ENCODE results near the gene ACTR6.
A peak's percentile ranks its signal among the peaks of the same experiment; 100 is the strongest.

ACTR6 gene

GRCh38 chr12:100265732-100266584 lies 65.3 kb downstream of the ACTR6 start:
- DNase-seq (ENCODE audit: low read depth in 1 of 2, low spot score in 1 of 2), result no peak

DNA sequence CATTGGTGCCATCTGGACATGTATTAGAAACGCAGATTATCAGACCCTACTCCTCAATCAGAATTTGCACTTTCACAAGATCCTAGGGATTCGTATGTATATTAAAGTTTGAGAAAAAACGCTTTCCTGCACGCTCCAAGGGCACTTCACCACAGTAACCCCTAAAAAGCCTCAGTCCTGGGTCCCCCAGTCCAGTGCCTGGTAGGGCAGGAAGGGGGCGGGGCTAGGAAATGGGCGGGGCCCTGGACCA lies 65.9 kb downstream of the ACTR6 start:
- peak in 1 of 2 donors; percentile 91 for DNase-seq (ENCODE audit: low read depth in 1 of 2, low spot score in 1 of 2)

DNA sequence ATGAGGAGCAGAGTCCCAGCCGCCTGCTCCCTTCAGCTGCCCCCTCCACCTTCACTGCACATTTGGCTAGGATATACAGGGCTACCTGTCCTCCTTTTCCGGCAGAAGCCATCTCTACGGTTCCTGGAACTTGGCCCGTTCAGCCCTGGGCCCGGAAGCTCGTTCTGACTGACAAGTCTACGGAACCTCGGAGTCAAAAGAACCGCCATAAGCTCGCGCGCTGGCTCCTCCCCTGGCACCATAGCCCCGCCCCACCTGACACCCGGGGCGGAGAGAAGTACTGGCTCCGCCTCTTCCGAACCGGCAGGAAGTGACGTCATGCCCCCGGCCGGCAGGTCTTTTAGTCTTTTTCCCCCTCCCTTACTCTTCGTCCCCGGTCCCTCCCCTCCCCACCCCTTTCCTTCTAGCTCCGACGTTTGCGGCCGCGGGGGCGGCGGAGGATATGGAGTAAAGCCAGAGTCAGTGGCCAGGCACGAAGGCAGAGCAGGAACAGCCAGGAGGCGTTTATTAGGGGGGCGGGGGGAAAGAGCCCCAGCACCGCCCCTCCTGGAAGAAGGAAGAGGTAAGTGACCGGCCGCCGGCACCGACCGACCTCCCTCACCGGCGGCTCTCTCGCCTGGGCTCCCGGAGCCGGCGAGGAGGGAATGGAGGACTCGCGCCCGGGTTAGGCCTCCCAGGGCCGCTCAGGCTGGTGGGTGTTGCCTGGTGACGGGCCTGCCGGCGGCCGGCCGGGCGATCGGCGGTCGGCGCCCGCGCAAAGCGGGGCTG lies 66.4 kb downstream of the ACTR6 start, which contains the start of the genes DEPDC4 and SCYL2:
TSS of gene DEPDC4 (minus strand) at position 245 of the 768 bp plus-strand sequence. CDS start at position 242, 3 bp downstream.
TSS of gene SCYL2 (plus strand) at position 343 of the 768 bp plus-strand sequence. CDS start 15,794 bp downstream, outside the sequence.
- peak; percentile 87 to 89 for DNase-seq (ENCODE audit: low read depth in 1 of 2, low spot score in 1 of 2)

GRCh38 chr12:100267603-100268281 lies 67.1 kb downstream of the ACTR6 start:
- DNase-seq (ENCODE audit: low read depth in 1 of 2, low spot score in 1 of 2), result peak in 1 of 2 donors; percentile 3

GRCh38 chr12:100268835-100269564 lies 68.4 kb downstream of the ACTR6 start:
- no peak for DNase-seq (ENCODE audit: low read depth in 1 of 2, low spot score in 1 of 2)

DNA sequence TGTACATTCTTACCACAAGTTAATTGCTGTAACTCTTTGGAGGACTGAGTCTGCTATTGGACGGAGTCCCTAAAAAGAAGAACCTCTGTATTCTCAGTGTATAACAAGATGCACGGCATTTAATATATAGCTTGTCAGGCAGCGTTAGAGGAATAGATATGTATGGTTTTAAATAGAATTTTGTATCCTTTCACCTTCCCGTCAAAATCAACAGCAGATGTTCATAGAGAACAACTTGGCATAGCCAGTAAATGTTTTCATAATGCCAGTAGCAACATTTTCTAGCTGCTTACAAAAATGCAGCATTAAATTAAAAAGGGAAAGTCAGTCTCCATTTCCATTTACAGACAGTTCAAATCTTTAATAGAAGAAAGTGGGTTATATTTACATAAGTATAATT lies 73.2 kb downstream of the ACTR6 start:
- no peak for DNase-seq (ENCODE audit: low read depth in 1 of 2, low spot score in 1 of 2)

Data from stimulated activated CD4-positive, alpha-beta T cell treated with anti-CD3 and anti-CD28 coated beads, Interleukin-15, amount 100 ng/mL, for 1 hour (primary cell).